HEK293 (cell line): ENCODE data around the gene C1orf21.

Source experiments
- CTCF ChIA-PET: fragments of 350-600 bp; formaldehyde crosslinking; extraction: SDS; loops from one replicate; lab custom pipeline; 2021; ENCODE audit warnings: antibody characterized with exemption; lab: Yijun Ruan, JAX
- POLR2A ChIA-PET: fragments of 300-600 bp; formaldehyde crosslinking; extraction: SDS; loops from one replicate; lab custom pipeline; 2020; ENCODE audit warnings: antibody characterized with exemption, inconsistent platforms; lab: Yijun Ruan, JAX
- H3K27ac ChIP-seq: fragments of 200-500 bp; sonication (Bioruptor generic); 2 replicates; pipeline ENCODE4 v1.5.1; 2014; ENCODE audit warnings: low read depth, low read length, control low read depth, inconsistent platforms; ENCODE audit errors: extremely low read depth
- H3K36me3 ChIP-seq, 2 experiments: fragments of 200-500 bp in 1 of 2; sonication (Bioruptor generic) in 1 of 2; 1 replicate in 1 of 2; 2 replicates in 1 of 2; pipeline ENCODE4 v1.5.1; 2014 to 2017; ENCODE audit warnings: inconsistent platforms in 2 of 2, low read length in 2 of 2; ENCODE audit not compliant: control insufficient read depth in 2 of 2, insufficient read depth in 1 of 2
- H3K4me1 ChIP-seq: fragments of 200-500 bp; sonication (Bioruptor generic); 2 replicates; pipeline ENCODE4 v1.5.1; 2014; ENCODE audit warnings: mild to moderate bottlenecking, low read length, inconsistent platforms; ENCODE audit not compliant: control insufficient read depth, insufficient read depth
- H3K4me3 ChIP-seq: 2 replicates; pipeline ENCODE4 v1.5.1; 2011; ENCODE audit warnings: low read depth, mild to moderate bottlenecking, control low read depth, low read length, moderate library complexity
- H3K9me3 ChIP-seq: fragments of 200-500 bp; sonication (Bioruptor generic); 2 replicates; pipeline ENCODE4 v1.5.1; 2014; ENCODE audit warnings: low read depth, low read length, inconsistent platforms; ENCODE audit not compliant: control insufficient read depth, insufficient read depth
- KLF1 ChIP-seq: fragments of 450-650 bp; formaldehyde crosslinking; IDR thresholded peaks from 2 replicates; pipeline ENCODE4 v1.5.1; 2016; ENCODE audit warnings: missing biosample characterization, missing genetic modification characterization
- OVOL3 ChIP-seq: fragments of 450-650 bp; formaldehyde crosslinking; IDR thresholded peaks from 2 replicates; pipeline ENCODE4 v1.5.1; 2016; ENCODE audit warnings: missing biosample characterization, missing genetic modification characterization
- ZEB2 ChIP-seq: fragments of 450-650 bp; formaldehyde crosslinking; IDR thresholded peaks from 2 replicates; pipeline ENCODE4 v1.5.1; 2016; ENCODE audit warnings: missing biosample characterization, missing genetic modification characterization
- ZNF169 ChIP-seq: fragments of 450-650 bp; formaldehyde crosslinking; IDR thresholded peaks from 2 replicates; pipeline ENCODE4 v1.5.1; 2016; ENCODE audit warnings: missing biosample characterization, missing genetic modification characterization
- ZNF423 ChIP-seq: fragments of 450-650 bp; formaldehyde crosslinking; IDR thresholded peaks from 2 replicates; pipeline ENCODE4 v1.5.1; 2016; ENCODE audit warnings: missing biosample characterization, missing genetic modification characterization
- ZNF433 ChIP-seq: fragments of 450-650 bp; formaldehyde crosslinking; IDR thresholded peaks from 2 replicates; pipeline ENCODE4 v1.5.1; 2016; ENCODE audit warnings: missing biosample characterization, missing genetic modification characterization, low read depth
- ZNF521 ChIP-seq: fragments of 450-650 bp; formaldehyde crosslinking; IDR thresholded peaks from 2 replicates; pipeline ENCODE4 v1.5.1; 2017; ENCODE audit warnings: missing biosample characterization, mild to moderate bottlenecking, missing genetic modification characterization
- TF ChIP-seq, protein P1 (sequence below): fragments of 450-650 bp; formaldehyde crosslinking; IDR thresholded peaks from 2 replicates; pipeline ENCODE4 v1.5.1; 2016; ENCODE audit warnings: missing biosample characterization, missing genetic modification characterization
- TF ChIP-seq, protein P2 (sequence below): fragments of 450-650 bp; formaldehyde crosslinking; optimal IDR thresholded peaks from 2 replicates; pipeline ENCODE3; 2016; ENCODE audit warnings: missing biosample characterization, mild to moderate bottlenecking, missing genetic modification characterization
- TF ChIP-seq, protein P3 (sequence below): fragments of 450-650 bp; IDR thresholded peaks from 2 replicates; pipeline ENCODE4 v1.5.1; 2018; ENCODE audit warnings: missing biosample characterization, missing genetic modification characterization
- TF ChIP-seq, protein P4 (sequence below): fragments of 450-650 bp; formaldehyde crosslinking; IDR thresholded peaks from 2 replicates; pipeline ENCODE4 v1.5.1; 2016; ENCODE audit warnings: missing biosample characterization, missing genetic modification characterization
- TF ChIP-seq, protein P5 (sequence below): fragments of 450-650 bp; IDR thresholded peaks from 2 replicates; pipeline ENCODE4 v1.5.1; 2018; ENCODE audit warnings: missing biosample characterization, mild to moderate bottlenecking, missing genetic modification characterization
- TF ChIP-seq, protein P6 (sequence below): fragments of 450-650 bp; formaldehyde crosslinking; IDR thresholded peaks from 2 replicates; pipeline ENCODE4 v1.5.1; 2016; ENCODE audit warnings: missing biosample characterization, missing genetic modification characterization

C1orf21 gene

DNA sequence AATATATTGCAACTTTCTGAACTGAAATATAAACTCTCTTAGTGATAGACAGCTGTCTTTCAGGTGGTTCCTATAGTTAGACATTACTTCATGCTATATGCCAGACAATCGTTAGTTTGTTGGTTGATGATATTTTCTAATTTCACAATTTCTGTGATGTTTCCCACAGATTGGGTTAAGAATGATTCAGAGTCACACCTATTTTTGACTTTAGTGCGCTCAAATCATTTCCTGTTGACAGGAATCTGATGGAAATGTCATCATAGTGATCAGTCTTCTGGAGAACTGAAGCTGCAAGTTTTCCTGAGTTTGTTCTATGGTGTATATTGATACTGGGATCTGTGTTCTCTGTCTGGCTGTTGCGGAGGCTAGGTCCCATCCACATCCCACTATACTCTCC lies 119.7 kb downstream of the C1orf21 start:
- TF ChIP-seq, protein P1, sequence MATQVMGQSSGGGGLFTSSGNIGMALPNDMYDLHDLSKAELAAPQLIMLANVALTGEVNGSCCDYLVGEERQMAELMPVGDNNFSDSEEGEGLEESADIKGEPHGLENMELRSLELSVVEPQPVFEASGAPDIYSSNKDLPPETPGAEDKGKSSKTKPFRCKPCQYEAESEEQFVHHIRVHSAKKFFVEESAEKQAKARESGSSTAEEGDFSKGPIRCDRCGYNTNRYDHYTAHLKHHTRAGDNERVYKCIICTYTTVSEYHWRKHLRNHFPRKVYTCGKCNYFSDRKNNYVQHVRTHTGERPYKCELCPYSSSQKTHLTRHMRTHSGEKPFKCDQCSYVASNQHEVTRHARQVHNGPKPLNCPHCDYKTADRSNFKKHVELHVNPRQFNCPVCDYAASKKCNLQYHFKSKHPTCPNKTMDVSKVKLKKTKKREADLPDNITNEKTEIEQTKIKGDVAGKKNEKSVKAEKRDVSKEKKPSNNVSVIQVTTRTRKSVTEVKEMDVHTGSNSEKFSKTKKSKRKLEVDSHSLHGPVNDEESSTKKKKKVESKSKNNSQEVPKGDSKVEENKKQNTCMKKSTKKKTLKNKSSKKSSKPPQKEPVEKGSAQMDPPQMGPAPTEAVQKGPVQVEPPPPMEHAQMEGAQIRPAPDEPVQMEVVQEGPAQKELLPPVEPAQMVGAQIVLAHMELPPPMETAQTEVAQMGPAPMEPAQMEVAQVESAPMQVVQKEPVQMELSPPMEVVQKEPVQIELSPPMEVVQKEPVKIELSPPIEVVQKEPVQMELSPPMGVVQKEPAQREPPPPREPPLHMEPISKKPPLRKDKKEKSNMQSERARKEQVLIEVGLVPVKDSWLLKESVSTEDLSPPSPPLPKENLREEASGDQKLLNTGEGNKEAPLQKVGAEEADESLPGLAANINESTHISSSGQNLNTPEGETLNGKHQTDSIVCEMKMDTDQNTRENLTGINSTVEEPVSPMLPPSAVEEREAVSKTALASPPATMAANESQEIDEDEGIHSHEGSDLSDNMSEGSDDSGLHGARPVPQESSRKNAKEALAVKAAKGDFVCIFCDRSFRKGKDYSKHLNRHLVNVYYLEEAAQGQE, result no peak
- TF ChIP-seq ZNF521 (no peak), OVOL3 (tag by site-specific recombination) (no peak), ZNF423 (tag by site-specific recombination) (no peak), ZNF433 (tag by site-specific recombination) (no peak)
- TF ChIP-seq, all 188 proteins: peak for 0
- CTCF ChIA-PET, result no interaction called here

DNA sequence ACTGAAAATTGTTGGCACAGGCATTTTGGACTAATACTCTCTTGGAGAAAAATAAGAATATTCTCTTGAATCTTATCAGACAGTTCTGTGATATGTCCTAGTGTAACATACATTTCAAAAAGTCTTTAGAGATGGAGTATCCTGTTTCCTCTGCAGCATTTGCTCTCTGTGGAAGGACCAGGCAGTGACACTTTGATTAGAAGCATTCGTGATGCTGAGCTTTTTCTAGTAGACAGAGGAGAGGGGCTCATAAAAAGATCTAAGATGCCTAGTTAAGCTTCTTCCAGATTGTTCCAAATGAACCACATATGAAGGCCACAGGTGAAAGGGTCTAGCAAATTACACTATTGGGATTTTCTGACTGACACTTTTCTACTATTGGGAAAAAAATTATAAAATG lies 120.3 kb downstream of the C1orf21 start:
- Histone ChIP-seq H3K4me1 (peaks cover 7% of the 10 kb centered on the region; the same call in 1 of the 2 replicates), H3K9me3 (no peaks in the 10 kb centered on the region)
- TF ChIP-seq, protein P2, sequence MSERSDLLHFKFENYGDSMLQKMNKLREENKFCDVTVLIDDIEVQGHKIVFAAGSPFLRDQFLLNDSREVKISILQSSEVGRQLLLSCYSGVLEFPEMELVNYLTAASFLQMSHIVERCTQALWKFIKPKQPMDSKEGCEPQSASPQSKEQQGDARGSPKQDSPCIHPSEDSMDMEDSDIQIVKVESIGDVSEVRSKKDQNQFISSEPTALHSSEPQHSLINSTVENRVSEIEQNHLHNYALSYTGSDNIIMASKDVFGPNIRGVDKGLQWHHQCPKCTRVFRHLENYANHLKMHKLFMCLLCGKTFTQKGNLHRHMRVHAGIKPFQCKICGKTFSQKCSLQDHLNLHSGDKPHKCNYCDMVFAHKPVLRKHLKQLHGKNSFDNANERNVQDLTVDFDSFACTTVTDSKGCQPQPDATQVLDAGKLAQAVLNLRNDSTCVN (tag by site-specific recombination), result no peak
- TF ChIP-seq KLF1 (tag by site-specific recombination) (no peak), ZEB2 (tag by site-specific recombination) (no peak)
- TF ChIP-seq, protein P3, sequence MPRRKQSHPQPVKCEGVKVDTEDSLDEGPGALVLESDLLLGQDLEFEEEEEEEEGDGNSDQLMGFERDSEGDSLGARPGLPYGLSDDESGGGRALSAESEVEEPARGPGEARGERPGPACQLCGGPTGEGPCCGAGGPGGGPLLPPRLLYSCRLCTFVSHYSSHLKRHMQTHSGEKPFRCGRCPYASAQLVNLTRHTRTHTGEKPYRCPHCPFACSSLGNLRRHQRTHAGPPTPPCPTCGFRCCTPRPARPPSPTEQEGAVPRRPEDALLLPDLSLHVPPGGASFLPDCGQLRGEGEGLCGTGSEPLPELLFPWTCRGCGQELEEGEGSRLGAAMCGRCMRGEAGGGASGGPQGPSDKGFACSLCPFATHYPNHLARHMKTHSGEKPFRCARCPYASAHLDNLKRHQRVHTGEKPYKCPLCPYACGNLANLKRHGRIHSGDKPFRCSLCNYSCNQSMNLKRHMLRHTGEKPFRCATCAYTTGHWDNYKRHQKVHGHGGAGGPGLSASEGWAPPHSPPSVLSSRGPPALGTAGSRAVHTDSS (tag by site-specific recombination), result no peak
- TF ChIP-seq, protein P4, sequence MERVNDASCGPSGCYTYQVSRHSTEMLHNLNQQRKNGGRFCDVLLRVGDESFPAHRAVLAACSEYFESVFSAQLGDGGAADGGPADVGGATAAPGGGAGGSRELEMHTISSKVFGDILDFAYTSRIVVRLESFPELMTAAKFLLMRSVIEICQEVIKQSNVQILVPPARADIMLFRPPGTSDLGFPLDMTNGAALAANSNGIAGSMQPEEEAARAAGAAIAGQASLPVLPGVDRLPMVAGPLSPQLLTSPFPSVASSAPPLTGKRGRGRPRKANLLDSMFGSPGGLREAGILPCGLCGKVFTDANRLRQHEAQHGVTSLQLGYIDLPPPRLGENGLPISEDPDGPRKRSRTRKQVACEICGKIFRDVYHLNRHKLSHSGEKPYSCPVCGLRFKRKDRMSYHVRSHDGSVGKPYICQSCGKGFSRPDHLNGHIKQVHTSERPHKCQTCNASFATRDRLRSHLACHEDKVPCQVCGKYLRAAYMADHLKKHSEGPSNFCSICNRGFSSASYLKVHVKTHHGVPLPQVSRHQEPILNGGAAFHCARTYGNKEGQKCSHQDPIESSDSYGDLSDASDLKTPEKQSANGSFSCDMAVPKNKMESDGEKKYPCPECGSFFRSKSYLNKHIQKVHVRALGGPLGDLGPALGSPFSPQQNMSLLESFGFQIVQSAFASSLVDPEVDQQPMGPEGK (tag by site-specific recombination), result no peak
- TF ChIP-seq, all 188 proteins: peak for 0
- no peak overlapping the region for H3K4me3 ChIP-seq
- POLR2A ChIA-PET, result no interaction called here
- no peak overlapping the region for H3K27ac ChIP-seq
- CTCF ChIA-PET, result no interaction called here
- no peaks in the 10 kb centered on the region; a peak in 1 of 3 replicates for H3K36me3 ChIP-seq

More for the DNA sequence above, 119.7 kb downstream of the C1orf21 start:
- Histone ChIP-seq H3K36me3 (no peaks in the 10 kb centered on the region; a peak in 1 of 3 replicates), H3K27ac (no peak overlapping the region), H3K4me1 (peaks cover 7% of the 10 kb centered on the region; the same call in 1 of the 2 replicates), H3K9me3 (no peaks in the 10 kb centered on the region), H3K4me3 (no peak overlapping the region)
- POLR2A ChIA-PET, result no interaction called here

DNA sequence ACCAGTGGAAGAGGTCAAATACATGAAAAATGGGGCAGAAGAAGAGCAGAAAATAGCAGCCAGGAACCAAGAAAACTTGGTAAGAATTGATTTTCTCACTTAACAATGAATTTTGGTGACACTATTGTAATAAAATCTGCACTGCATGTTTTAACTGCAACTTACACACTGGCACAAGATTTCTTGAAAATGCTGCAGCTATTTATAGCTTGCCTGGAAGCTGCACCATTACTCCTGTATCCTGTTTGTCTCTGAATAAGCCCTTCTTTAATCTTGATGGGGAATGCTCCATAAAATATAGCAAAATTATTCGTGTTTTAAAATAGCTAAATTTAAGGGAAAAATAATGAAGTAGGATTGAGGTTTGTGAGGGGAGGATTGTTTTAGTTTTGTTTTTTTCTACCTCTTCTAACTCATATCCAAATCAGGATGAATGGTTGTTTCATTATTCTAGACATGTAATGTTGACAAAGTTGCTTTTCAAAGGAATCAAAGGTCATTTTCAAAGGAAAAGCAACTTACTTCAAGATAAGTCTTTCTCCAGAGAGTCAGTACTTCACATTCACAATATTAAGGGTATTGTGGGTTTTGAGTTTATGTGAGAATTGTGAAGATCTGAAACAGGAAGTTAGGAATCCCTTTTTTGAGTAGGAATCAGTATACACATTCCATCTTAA lies 120.9 kb downstream of the C1orf21 start:
- Histone ChIP-seq H3K36me3 (no peaks in the 10 kb centered on the region; a peak in 1 of 3 replicates), H3K27ac (no peak overlapping the region), H3K4me1 (peaks cover 7% of the 10 kb centered on the region; the same call in 1 of the 2 replicates), H3K9me3 (no peaks in the 10 kb centered on the region), H3K4me3 (no peak overlapping the region)
- TF ChIP-seq, protein P5, sequence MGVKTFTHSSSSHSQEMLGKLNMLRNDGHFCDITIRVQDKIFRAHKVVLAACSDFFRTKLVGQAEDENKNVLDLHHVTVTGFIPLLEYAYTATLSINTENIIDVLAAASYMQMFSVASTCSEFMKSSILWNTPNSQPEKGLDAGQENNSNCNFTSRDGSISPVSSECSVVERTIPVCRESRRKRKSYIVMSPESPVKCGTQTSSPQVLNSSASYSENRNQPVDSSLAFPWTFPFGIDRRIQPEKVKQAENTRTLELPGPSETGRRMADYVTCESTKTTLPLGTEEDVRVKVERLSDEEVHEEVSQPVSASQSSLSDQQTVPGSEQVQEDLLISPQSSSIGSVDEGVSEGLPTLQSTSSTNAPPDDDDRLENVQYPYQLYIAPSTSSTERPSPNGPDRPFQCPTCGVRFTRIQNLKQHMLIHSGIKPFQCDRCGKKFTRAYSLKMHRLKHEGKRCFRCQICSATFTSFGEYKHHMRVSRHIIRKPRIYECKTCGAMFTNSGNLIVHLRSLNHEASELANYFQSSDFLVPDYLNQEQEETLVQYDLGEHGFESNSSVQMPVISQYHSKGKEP (tag by site-specific recombination), result 0 out of 2 replicates have a peak, but pooled peaks have one; percentile 22
- TF ChIP-seq ZNF169, result no peak
- TF ChIP-seq, protein P6, sequence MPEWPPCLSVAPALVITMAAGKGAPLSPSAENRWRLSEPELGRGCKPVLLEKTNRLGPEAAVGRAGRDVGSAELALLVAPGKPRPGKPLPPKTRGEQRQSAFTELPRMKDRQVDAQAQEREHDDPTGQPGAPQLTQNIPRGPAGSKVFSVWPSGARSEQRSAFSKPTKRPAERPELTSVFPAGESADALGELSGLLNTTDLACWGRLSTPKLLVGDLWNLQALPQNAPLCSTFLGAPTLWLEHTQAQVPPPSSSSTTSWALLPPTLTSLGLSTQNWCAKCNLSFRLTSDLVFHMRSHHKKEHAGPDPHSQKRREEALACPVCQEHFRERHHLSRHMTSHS (tag by site-specific recombination), result no peak
- ChIA-PET CTCF (interaction anchor here (0.8 kb wide), 1 partner anchor 156 kb away, joined by 3 read pairs; no protein-coding TSS in a partner anchor), POLR2A (interaction anchor here (0.6 kb wide), 1 partner anchor 79 kb away, joined by 6 read pairs; no protein-coding TSS in a partner anchor)
